ENCODE measurements around the gene ACO1.

DNA sequence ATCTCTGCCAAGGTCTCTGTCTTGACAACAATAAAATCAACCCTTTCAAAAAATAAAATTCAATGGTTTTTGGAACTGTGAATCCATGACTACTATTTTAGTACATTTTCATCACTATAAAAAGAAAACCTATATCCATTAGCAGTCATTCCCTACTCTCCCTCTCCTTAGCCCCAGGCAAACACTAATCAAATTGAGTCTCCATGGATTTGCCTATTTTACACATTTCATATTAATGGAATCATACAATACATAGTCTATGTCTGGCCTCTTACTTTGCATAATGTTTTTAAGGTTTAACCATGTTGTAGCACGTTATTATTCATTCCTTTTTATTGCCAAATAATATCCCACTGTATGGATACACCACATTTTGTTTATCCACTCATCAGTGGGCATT lies 117.4 kb downstream of the ACO1 start:
- no peak for TF ChIP-seq POLR2A (IDR thresholded peaks at IDR 0.05)
- TF ChIP-seq, protein P1, sequence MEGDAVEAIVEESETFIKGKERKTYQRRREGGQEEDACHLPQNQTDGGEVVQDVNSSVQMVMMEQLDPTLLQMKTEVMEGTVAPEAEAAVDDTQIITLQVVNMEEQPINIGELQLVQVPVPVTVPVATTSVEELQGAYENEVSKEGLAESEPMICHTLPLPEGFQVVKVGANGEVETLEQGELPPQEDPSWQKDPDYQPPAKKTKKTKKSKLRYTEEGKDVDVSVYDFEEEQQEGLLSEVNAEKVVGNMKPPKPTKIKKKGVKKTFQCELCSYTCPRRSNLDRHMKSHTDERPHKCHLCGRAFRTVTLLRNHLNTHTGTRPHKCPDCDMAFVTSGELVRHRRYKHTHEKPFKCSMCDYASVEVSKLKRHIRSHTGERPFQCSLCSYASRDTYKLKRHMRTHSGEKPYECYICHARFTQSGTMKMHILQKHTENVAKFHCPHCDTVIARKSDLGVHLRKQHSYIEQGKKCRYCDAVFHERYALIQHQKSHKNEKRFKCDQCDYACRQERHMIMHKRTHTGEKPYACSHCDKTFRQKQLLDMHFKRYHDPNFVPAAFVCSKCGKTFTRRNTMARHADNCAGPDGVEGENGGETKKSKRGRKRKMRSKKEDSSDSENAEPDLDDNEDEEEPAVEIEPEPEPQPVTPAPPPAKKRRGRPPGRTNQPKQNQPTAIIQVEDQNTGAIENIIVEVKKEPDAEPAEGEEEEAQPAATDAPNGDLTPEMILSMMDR (IDR thresholded peaks at IDR 0.05) = no peak
